ENCODE measurements around the gene EXOC2. TPM values are rescaled to one million over a fixed set of nuclear protein-coding genes. Genes with fewer than 3 reads are reported as not detected.

The EXOC2 gene
- total and polyA plus RNA-seq, 10 donors: 7.0 to 32.8 (median 25.3) TPM

- Histone ChIP-seq H3K9me3 (no peaks in the 10 kb centered on the region), H3K27ac (no peak overlapping the region), H3K4me3 (no peak overlapping the region), H3K27me3 (replicated peaks in 1 of 7) (peaks cover 0 to 28% (median 0%) of the 10 kb centered on the region in 7 donors), H3K36me3 (no peaks in the 10 kb centered on the region), H3K4me1 (peaks cover 4 to 12% (median 6%) of the 10 kb centered on the region in 6 donors)
- intact Hi-C loops (cut with DNase I; ENCODE audit: low total_unique reads): loop anchor here (5.0 kb wide), 1 partner anchor 131 kb away; no protein-coding TSS in a partner anchor
- TF ChIP-seq POLR2AphosphoS5 (IDR thresholded peaks at IDR 0.05): no peak
- TF ChIP-seq POLR2A (IDR thresholded peaks at IDR 0.05): no peak
- TF ChIP-seq CTCF (IDR thresholded peaks at IDR 0.05 in 8 of 11, conservative IDR thresholded peaks at IDR 0.05 in 3 of 11): peak in 1 of 11 experiments; percentile 2
- WGBS, 5 donors: 77 to 94% (median 92%) methylated on average over 3 of the region's 3 CpGs
- DNase-seq: no peak
Observed at GRCh38 chr6:723540-723939, 30.6 kb upstream of the EXOC2 start.

GRCh38 chr6:722608-723007 is 29.7 kb upstream of the EXOC2 start:
- TF ChIP-seq CTCF (IDR thresholded peaks at IDR 0.05 in 8 of 11, conservative IDR thresholded peaks at IDR 0.05 in 3 of 11): no peak
- no peak for TF ChIP-seq POLR2A (IDR thresholded peaks at IDR 0.05)
- TF ChIP-seq POLR2AphosphoS5 (IDR thresholded peaks at IDR 0.05): no peak
- 57 to 74% (median 68%) methylated on average over 4 of the region's 4 CpGs for WGBS, 5 donors
- no peak for DNase-seq
- H3K4me3 ChIP-seq: no peak overlapping the region
- H3K4me1 ChIP-seq: peaks cover 4 to 12% (median 6%) of the 10 kb centered on the region in 6 donors
- H3K27ac ChIP-seq: no peak overlapping the region
- H3K27me3 ChIP-seq (replicated peaks in 1 of 7): peaks cover 0 to 22% (median 0%) of the 10 kb centered on the region in 7 donors
- intact Hi-C loops (cut with DNase I; ENCODE audit: low total_unique reads): loop anchor here (5.0 kb wide), 1 partner anchor 130 kb away; no protein-coding TSS in a partner anchor
- H3K9me3 ChIP-seq: no peaks in the 10 kb centered on the region
- H3K36me3 ChIP-seq: no peaks in the 10 kb centered on the region

GRCh38 chr6:722077-722524 is 29.2 kb upstream of the EXOC2 start:
- intact Hi-C loops (cut with DNase I; ENCODE audit: low total_unique reads): loop anchor here (5.0 kb wide), 1 partner anchor 130 kb away; no protein-coding TSS in a partner anchor
- H3K27me3 ChIP-seq (replicated peaks in 1 of 7): peaks cover 0 to 18% (median 0%) of the 10 kb centered on the region in 7 donors
- no peaks in the 10 kb centered on the region for H3K36me3 ChIP-seq
- TF ChIP-seq CTCF (IDR thresholded peaks at IDR 0.05 in 8 of 11, conservative IDR thresholded peaks at IDR 0.05 in 3 of 11) (peak in 10 of 11 experiments; percentile 38 to 90 (median 83)), POLR2AphosphoS5 (IDR thresholded peaks at IDR 0.05) (no peak), POLR2A (IDR thresholded peaks at IDR 0.05) (no peak)
- no peak overlapping the region for H3K4me3 ChIP-seq
- H3K9me3 ChIP-seq: no peaks in the 10 kb centered on the region
- WGBS, 5 donors: 15 to 21% (median 17%) methylated on average over 11 of the region's 11 CpGs
- DNase-seq: peak; percentile 86
- peaks cover 4 to 12% (median 6%) of the 10 kb centered on the region in 6 donors for H3K4me1 ChIP-seq
- H3K27ac ChIP-seq: no peak overlapping the region

GRCh38 chr6:718345-718744 is 25.4 kb upstream of the EXOC2 start:
- no peaks in the 10 kb centered on the region for H3K36me3 ChIP-seq
- H3K4me1 ChIP-seq: peaks cover 4 to 12% (median 6%) of the 10 kb centered on the region in 6 donors
- TF ChIP-seq POLR2AphosphoS5 (IDR thresholded peaks at IDR 0.05): no peak
- TF ChIP-seq POLR2A (IDR thresholded peaks at IDR 0.05): no peak
- TF ChIP-seq CTCF (IDR thresholded peaks at IDR 0.05 in 8 of 11, conservative IDR thresholded peaks at IDR 0.05 in 3 of 11): no peak
- WGBS, 5 donors: 91 to 95% (median 93%) methylated on average over 7 of the region's 7 CpGs
- intact Hi-C loops (cut with DNase I; ENCODE audit: low total_unique reads): no loop called here
- no peaks in the 10 kb centered on the region for H3K27me3 ChIP-seq (replicated peaks in 1 of 7)
- H3K9me3 ChIP-seq: no peaks in the 10 kb centered on the region
- no peak overlapping the region for H3K4me3 ChIP-seq
- no peak for DNase-seq
- H3K27ac ChIP-seq: no peak overlapping the region

All from spleen (tissue), 11 donors.